Subcutaneous abdominal adipose tissue (tissue), 5 donors: ENCODE results near the gene GDA.

Experiments used
- H3K27ac ChIP-seq: one replicate; pipeline ENCODE4 v1.7.0; 2013; ENCODE audit warnings: low read depth, mild to moderate bottlenecking, inconsistent platforms, low read length, moderate library complexity
- H3K27me3 ChIP-seq, 5 donors: one replicate each; pipeline ENCODE4 v1.7.0; 2013; ENCODE audit warnings: low read length in 5 of 5, inconsistent platforms in 1 of 5; ENCODE audit not compliant: control insufficient read depth in 5 of 5, insufficient read depth in 4 of 5
- H3K36me3 ChIP-seq, 5 donors: one replicate each; pipeline ENCODE4 v1.7.0; 2013; ENCODE audit warnings: low read length in 5 of 5; ENCODE audit not compliant: control insufficient read depth in 5 of 5, insufficient read depth in 5 of 5
- H3K4me1 ChIP-seq, 5 donors: one replicate each; pipeline ENCODE4 v1.7.0; 2013; ENCODE audit warnings: low read length in 5 of 5, mild to moderate bottlenecking in 3 of 5, moderate library complexity in 1 of 5; ENCODE audit not compliant: control insufficient read depth in 5 of 5, insufficient read depth in 5 of 5
- H3K4me3 ChIP-seq, 5 donors: one replicate each; pipeline ENCODE4 v1.7.0; 2013; ENCODE audit warnings: low read length in 5 of 5, low read depth in 1 of 5
- H3K9ac ChIP-seq, 5 donors: one replicate each; pipeline ENCODE4 v1.7.0; 2013; ENCODE audit warnings: low read length in 5 of 5, mild to moderate bottlenecking in 4 of 5, moderate library complexity in 3 of 5
- H3K9me3 ChIP-seq, 5 donors: one replicate each; pipeline ENCODE4 v1.7.0; 2013; ENCODE audit warnings: low read length in 5 of 5; ENCODE audit not compliant: control insufficient read depth in 5 of 5
- donor health status: healthy.
- donor health status: healthy.
- donor health status: healthy.
- donor health status: healthy.
- donor health status: healthy.

The GDA gene

DNA sequence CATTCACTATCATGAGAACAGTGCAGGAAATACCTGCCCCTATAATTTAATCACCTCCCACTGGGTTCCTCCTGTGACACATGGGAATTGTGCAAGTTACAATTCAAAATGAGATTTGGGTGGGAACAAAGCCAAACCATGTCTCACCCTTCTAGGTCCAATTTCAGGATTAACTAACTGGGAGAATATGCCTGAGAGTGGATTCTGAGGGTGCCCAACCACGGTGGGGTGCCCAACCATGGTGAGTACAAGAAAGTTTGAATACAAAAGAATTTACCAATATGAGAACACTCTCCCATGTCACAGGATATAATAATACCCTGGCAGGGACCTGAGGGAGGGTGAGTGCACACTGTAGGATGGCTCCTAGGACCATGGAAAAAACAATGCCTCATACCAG lies 17.2 kb upstream of the GDA start:
- no peaks in the 10 kb centered on the region for H3K36me3 ChIP-seq
- no peak overlapping the region for H3K4me3 ChIP-seq
- H3K27me3 ChIP-seq, result no peaks in the 10 kb centered on the region
- no peaks in the 10 kb centered on the region for H3K9me3 ChIP-seq
- H3K27ac ChIP-seq, result no peak overlapping the region
- peaks cover 0 to 19% (median 5%) of the 10 kb centered on the region in 5 donors for H3K4me1 ChIP-seq
- H3K9ac ChIP-seq, result no peak overlapping the region

DNA sequence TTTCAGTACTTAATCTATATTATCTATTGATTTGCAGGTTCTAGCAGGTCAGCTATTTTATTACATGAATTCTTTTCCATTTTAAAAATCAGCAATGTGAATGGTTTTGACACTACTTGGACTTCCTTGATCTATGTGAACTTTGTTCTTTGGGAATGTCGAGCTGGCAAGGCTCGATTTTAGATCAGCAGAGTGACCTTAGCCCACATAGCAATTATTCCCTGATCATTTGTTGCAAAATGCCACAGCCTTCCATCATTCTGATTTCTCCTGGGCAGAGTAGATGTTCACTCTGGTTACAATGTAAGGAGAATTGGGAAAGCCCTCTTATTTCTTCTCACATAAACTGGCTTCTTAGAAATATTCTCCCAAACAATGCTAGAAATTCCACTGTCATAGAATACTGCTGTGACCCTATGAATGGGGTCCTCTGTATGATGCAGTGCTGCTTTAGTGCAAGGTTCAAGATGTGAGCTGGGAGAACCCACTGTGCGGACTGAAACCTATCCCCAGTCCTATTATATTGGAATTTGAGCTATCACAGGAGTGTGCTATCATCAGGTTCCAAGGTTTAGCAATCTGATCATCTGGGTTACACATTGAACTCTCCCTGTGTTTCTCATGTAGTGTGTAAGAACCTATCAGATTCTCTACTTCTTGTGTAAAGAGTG lies 15.7 kb upstream of the GDA start:
- Histone ChIP-seq H3K4me3 (no peak overlapping the region), H3K9ac (no peak overlapping the region), H3K9me3 (no peaks in the 10 kb centered on the region), H3K27ac (peak overlapping the region; percentile 35), H3K36me3 (no peaks in the 10 kb centered on the region), H3K4me1 (peaks cover 0 to 19% (median 5%) of the 10 kb centered on the region in 5 donors), H3K27me3 (no peaks in the 10 kb centered on the region)

DNA sequence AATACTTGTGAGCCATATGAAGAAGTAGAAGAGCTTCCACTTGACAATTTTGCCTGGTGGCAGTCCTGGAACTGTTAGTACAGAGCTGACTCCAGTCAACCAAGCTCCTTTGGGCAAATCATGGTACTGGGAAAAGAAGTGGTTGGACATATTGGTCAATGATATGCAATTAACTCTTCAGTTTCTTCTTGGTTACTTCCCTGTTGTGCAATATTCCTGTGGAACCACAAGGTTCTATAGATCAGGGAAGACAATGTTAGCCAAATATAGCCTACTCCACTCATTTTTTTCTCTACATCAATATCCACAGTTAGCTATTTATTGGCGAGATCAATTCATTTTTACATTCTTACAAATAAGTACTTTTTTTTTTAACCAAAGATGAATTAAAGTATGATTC lies 14.4 kb upstream of the GDA start:
- no peak overlapping the region for H3K4me3 ChIP-seq
- peaks cover 0 to 19% (median 5%) of the 10 kb centered on the region in 5 donors for H3K4me1 ChIP-seq
- H3K27me3 ChIP-seq, result no peaks in the 10 kb centered on the region
- no peak overlapping the region for H3K27ac ChIP-seq
- no peak overlapping the region for H3K9ac ChIP-seq
- H3K9me3 ChIP-seq, result no peaks in the 10 kb centered on the region
- H3K36me3 ChIP-seq, result no peaks in the 10 kb centered on the region

DNA sequence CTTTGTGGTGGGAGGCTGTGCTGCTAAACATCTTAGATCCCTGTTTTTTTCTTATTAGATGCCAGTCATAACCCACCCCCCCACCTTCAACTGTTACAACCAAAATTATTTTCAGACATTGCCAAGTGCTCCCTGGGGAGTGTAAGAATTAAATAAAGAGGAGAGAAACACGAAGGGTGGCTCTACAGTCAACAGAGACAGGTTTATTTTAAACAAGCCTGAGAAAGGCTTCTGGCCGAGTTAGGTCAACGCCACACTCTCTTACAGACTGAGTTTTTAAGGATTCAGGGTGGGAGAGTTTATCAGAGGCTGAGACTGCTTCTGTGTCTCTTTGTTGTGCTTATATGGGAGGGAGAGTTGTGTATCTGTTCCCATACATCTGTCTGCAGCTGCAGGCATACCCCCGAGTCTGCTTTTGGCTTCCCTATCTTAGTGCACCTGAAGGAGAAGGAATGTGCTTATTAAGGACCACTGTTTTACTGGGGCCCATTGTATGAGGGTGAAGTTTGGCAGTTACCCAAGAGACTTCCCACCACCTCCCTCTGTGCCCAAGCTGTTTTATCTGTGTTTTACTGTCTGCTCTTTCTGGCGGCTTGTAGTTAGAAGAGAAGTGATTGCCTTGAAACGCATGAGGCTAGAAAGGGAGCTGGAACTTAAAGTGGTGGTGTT lies 11.4 kb upstream of the GDA start:
- H3K36me3 ChIP-seq, result no peaks in the 10 kb centered on the region
- H3K4me3 ChIP-seq, result no peak overlapping the region
- peaks cover 0 to 12% (median 5%) of the 10 kb centered on the region in 5 donors for H3K4me1 ChIP-seq
- H3K9me3 ChIP-seq, result no peaks in the 10 kb centered on the region
- no peak overlapping the region for H3K27ac ChIP-seq
- H3K27me3 ChIP-seq, result no peaks in the 10 kb centered on the region
- H3K9ac ChIP-seq, result no peak overlapping the region

DNA sequence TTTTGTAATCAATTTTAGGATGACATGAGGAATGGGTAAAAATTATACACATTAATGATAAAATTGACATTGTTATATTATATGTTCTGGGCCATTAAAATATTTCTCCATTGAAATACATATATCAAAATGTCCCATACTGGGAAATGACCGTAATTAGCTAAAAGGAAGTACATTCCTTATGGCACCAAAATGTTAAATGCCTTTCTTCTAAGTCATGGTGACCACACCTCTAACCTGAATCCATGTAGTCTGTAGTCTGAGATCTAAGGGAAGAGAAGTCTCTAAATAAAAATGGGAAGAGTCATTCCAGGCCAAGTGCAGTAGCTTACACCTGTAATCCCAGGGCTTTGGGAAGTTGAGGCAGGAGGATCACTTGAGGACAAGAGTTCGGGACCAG lies 10.0 kb upstream of the GDA start:
- Histone ChIP-seq H3K36me3 (no peaks in the 10 kb centered on the region), H3K27ac (no peak overlapping the region), H3K9ac (no peak overlapping the region), H3K4me3 (no peak overlapping the region), H3K4me1 (no peaks in the 10 kb centered on the region), H3K9me3 (no peaks in the 10 kb centered on the region), H3K27me3 (no peaks in the 10 kb centered on the region)

DNA sequence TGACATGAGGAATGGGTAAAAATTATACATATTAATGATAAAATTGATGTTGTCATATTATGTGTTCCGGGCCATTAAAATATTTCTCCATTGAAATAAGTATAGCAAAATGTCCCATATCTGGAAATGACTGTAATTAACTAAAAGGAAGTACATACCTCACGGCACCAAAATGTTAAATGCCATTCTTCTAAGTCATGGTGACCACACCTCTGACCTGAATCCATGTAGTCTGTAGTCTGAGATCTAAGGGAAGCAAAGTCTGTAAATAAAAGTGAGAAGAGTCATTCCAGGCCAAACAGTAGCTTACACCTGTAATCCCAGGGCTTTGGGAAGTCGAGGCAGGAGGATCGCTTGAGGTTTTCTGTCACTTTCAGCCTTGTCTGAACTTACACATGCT lies 8.7 kb upstream of the GDA start:
- no peaks in the 10 kb centered on the region for H3K4me1 ChIP-seq
- no peaks in the 10 kb centered on the region for H3K36me3 ChIP-seq
- H3K9ac ChIP-seq, result no peak overlapping the region
- H3K27me3 ChIP-seq, result no peaks in the 10 kb centered on the region
- H3K9me3 ChIP-seq, result no peaks in the 10 kb centered on the region
- no peak overlapping the region for H3K27ac ChIP-seq
- no peak overlapping the region for H3K4me3 ChIP-seq

DNA sequence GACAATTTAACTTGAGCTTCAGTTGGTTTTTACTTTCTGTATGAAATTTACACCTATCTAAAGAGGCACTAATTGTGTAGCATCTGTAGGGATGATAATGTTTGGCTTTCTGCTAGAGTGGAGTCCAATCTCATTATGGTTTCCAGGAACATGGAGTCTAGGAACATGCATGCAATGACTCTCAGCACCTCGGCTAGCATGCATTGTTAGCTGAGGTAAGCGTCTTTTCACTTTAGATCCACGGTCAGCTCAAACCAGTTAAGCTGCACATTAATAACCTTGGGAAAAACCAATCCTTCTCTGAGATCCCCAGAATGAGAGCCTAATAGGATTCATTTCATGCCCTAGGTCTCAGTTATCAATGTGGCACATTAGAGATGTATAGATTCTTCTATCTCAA lies 7.8 kb upstream of the GDA start:
- Histone ChIP-seq H3K27ac (no peak overlapping the region), H3K36me3 (no peaks in the 10 kb centered on the region), H3K9ac (no peak overlapping the region), H3K27me3 (no peaks in the 10 kb centered on the region), H3K9me3 (no peaks in the 10 kb centered on the region), H3K4me1 (no peaks in the 10 kb centered on the region), H3K4me3 (no peak overlapping the region)

DNA sequence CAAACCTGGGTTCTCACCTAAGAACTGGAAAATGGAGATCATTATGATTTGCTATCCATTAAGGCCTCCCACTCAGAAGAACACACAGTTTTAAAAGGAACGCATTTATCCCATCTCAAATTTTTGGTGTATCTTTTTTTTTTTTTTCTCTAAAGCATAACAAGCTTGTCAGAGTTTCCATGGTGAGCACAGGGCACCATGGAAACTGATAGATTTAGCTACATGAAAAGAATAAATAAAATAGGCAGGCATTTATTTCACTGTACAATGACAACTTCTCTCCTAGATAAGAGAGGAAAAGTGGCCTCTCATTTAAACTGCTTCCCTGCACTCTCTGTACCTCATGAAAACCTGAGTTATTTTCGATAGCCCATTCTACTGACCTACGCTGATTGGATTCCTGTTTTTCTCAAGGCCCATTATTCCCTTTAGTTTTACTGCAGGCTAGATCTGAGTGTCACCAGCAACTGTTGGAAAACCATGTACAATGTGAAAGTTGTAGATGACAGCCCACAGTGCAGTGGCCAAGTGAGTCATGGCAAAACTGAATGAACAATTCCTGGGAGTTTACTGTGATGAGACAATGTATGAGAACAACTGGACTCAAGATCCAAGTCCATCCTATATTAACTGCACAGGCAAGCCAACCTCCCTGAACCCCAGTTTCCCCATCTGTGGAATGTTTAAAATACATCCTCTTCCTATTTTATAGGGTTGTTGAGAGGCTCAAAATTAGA lies 4.3 kb upstream of the GDA start:
- peaks cover 0 to 9% (median 8%) of the 10 kb centered on the region in 5 donors for H3K4me1 ChIP-seq
- no peak overlapping the region for H3K4me3 ChIP-seq
- no peak overlapping the region for H3K27ac ChIP-seq
- peaks cover 0 to 21% (median 16%) of the 10 kb centered on the region in 5 donors for H3K27me3 ChIP-seq
- no peaks in the 10 kb centered on the region for H3K36me3 ChIP-seq
- no peaks in the 10 kb centered on the region for H3K9me3 ChIP-seq
- H3K9ac ChIP-seq, result no peak overlapping the region

DNA sequence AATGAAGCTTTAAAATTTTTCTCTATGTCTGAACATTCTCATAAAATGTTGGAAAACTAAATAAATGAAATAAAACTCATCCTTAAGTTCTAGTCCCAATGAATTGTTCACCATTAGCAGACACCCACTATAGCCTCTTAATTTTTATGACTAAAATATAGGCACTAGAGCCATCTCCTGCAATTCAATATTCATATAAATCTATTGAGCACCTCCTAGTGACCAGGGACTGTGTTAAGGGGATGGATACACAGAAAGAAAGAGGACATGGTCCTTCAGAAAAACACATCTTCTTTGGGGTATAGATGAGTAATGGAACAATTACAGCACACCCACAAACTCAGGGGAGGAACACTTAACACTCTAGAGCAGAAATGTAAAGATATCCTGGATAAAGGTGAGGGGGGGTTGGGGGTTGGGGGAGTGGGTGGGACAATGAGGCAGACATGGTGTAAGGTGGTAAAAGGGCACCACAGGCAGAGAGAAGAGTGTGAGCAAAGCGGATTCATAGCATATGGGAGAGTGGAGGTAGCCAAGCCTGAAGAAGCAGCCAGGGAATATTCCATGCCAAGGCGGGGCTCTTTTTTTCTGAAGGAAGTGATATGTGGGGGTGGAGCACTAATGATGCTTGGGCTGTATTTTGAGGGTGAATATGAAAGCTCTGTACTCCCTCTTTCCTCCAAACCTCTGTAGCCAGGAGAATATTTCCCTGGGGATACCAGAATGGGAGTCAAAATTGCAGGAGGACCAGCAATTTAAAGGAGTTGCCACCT lies 3.3 kb upstream of the GDA start:
- Histone ChIP-seq H3K27ac (no peak overlapping the region), H3K9ac (no peak overlapping the region), H3K4me3 (no peak overlapping the region)

More for the DNA sequence above, 3.3 kb upstream of the GDA start:
- Histone ChIP-seq H3K4me1 (peaks cover 0 to 9% (median 8%) of the 10 kb centered on the region in 5 donors), H3K9me3 (no peaks in the 10 kb centered on the region), H3K36me3 (no peaks in the 10 kb centered on the region), H3K27me3 (peaks cover 0 to 21% (median 16%) of the 10 kb centered on the region in 5 donors)
